NOMO-1 treated with DMSO at 0.1 percent for 48 hours (cell line): ENCODE data around the gene TRIM15.

ENCODE experiments used
- DNase-seq: peaks from one replicate; lab custom pipeline; 2025; ENCODE audit not compliant: unreplicated experiment; lab: John Stamatoyannopoulos, UW

TRIM15 gene

DNA sequence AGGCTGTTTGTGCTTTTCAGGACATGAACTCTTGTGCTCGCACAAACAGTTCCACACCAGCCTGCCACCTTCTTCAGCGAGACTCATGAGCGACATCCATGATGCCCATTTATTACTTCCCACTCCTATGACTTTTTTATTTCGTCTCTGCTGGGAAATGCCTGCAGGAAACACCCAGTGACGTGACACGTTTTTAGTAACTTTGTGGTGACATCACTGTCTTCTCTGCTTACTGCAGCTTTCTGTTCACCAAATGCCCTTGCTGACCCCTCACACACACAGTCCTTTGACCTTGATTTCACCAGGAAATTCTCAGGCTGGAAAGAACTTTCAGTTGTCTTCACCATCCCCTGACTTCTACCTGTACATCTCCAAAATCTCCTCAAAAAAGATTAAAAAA lies 18.5 kb upstream of the TRIM15 start:
- DNase-seq, result no peak

GRCh38 chr6:30145818-30146217 lies 17.5 kb upstream of the TRIM15 start:
- no peak for DNase-seq

- no peak for DNase-seq
Measured at GRCh38 chr6:30147096-30147495, 16.2 kb upstream of the TRIM15 start.

- no peak for DNase-seq
Measured at GRCh38 chr6:30149234-30149633, 14.1 kb upstream of the TRIM15 start.

- no peak for DNase-seq
Measured at GRCh38 chr6:30149858-30150550, 13.3 kb upstream of the TRIM15 start.

DNA sequence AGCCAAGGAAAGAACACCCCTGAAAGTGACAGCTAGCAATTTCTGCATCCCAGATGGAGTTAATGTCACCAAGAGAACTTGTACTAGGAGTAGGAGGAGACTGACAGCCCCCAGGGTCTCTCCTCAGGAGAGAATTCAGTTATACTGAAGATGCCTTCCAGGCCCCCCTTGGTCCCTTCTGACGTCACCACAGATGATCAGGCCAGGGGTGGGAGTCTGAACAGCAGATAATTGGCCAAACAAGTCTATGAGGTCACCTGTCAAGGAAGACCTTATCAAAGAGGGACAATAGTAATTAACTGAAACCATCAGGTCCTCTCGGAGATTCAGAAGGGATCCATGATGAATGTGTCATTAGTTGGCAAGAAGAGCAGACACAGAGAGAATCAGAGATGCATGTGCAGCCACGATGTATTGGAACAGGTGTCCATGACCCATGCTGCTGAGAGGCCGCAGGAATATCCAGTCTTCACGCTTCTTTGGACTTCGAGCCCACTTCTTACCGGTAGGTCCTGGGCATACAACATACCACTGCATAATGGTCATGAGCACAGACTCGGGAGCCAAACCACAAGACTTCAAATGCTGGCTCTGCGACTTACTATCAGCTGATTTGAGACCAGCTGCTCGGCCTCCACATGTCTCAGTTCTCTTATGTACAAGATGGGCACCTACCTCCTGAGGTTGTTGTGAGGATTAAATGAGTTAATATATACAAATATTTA lies 12.5 kb upstream of the TRIM15 start:
- no peak for DNase-seq

- no peak for DNase-seq
Measured at GRCh38 chr6:30151580-30151979, 11.8 kb upstream of the TRIM15 start.

GRCh38 chr6:30152016-30152673 lies 11.2 kb upstream of the TRIM15 start:
- no peak for DNase-seq

DNA sequence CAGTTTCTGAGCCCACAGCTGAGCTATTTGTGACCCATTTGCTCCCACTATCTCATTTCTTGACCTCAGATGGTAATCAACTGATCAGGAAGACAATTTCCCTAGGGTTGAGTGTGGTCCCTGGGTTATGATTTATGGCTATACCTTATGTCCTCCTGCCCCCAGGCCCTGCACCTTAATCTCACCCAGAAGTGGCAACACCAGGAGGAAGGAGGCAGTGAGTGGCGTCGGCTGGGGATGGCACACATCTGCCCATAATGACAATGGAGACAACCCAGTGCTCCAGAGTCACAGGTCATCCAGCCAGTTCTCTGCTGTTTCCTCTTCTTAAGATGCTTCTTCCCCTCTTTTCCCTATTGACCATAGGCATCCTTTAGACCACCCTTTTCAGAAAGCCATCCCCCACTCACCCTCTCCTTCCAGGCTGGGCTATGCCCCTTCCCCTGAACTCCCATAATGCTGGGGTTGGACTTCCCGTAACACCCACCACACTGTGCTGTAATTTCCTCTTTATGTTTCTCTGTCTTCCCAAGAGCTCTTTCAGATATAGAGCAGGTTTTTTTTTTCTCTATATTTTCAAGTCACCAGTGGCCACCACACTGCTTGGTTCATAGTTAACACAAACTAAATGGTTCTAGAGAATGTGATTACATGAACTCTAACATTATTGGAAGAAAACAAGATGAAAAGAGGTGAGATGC lies 10.3 kb upstream of the TRIM15 start:
- DNase-seq, result no peak

DNA sequence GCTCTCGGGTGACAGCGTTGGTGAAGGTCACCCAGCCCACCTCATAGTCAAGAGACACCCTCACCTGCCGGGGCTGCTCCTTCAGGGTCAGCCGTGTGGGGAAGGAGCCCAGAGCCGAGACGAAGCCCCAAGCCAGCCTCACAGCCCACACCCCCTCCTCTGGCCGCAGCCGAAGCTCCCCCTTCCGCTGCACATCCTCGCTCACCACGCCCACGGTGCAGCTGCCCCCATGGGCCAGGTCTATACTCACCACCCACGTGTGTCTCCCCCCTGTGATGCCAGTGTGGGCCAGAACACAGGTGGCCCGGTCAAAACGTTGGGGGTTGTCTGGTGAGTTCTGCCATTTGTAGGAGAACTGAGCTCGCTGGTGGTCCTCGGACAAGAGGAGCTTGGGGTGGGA lies 9.3 kb upstream of the TRIM15 start:
- DNase-seq, result no peak

DNA sequence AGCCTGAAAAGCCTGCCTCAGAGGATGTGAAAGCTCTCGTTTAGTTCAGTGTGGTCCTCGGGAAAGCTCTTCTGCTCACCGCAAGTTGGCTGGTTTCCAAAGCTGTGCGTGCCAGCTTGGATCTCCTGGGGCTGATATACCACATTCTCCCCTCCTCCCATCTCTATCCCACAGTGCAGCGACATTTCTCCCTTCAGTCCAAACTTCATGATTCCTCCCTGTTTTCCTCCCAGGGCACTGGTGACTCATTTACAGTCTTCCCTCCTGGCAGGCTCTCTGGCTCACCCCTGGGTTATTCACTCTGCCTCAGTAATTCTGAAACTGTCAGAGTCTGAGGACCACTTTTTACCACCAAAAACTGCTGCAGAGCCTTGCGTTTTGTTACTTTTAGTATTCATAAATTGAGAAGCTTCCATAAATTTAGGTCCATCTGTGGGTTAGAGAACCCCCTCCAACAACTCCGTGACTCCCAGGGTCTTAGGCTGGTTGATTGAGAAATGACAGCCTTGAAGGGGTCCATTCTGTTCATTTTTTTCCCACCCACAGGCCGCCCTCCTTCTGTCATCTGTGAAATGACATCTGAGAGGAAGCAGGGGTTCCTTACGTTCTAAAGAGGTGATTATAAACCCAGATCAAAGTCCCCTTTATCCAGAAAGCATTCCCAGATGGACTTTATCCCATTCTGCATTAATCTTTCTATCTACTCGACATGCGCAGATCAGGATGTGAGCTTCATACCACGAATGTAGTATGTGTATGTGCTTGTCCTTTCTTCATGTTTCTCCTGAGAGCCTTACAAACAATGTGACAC lies 8.4 kb upstream of the TRIM15 start:
- DNase-seq, result no peak

- DNase-seq, result no peak
Measured at GRCh38 chr6:30155520-30156261, 7.7 kb upstream of the TRIM15 start.

GRCh38 chr6:30156262-30156599 lies 7.1 kb upstream of the TRIM15 start:
- no peak for DNase-seq

DNA sequence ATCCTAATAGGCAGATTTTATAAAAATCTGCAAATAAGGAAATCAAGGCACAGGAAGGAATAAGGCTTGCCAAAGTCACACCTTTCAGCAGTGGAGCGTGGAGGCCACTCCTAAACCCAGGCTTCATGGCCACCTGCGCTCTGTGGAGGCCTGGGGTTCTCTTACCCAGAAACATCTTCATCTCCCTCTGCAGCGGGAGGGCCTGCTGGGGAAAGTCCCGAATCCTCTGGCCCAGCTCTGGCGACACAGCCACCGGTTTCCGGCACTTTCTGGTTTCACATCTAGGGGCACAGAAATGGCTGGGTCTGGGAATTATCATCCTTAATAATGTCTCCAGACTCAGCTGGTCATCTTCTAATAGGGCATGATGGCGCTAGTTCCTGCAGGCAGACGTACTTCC lies 6.6 kb upstream of the TRIM15 start:
- no peak for DNase-seq

DNA sequence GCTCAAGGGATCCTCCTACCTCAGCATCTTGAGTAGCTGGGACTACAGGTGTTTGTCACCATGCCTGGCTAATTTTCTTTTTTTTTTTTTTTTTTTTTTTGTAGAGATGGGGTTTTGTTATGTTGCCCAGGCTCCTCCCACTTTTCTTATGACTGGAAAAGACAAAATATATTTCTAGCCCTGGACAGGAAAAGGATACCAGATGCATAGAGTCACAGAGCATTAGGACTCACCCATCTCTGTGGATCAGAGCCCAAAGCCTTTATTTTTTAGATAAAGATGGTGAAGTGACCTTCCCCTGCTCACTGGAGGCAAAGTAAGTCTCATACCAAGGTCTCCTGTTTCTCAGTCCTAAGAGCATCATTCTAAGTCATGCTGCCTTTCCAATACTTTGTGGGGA lies 5.8 kb upstream of the TRIM15 start:
- no peak for DNase-seq

- no peak for DNase-seq
Measured at GRCh38 chr6:30157999-30158398, 5.3 kb upstream of the TRIM15 start.

DNA sequence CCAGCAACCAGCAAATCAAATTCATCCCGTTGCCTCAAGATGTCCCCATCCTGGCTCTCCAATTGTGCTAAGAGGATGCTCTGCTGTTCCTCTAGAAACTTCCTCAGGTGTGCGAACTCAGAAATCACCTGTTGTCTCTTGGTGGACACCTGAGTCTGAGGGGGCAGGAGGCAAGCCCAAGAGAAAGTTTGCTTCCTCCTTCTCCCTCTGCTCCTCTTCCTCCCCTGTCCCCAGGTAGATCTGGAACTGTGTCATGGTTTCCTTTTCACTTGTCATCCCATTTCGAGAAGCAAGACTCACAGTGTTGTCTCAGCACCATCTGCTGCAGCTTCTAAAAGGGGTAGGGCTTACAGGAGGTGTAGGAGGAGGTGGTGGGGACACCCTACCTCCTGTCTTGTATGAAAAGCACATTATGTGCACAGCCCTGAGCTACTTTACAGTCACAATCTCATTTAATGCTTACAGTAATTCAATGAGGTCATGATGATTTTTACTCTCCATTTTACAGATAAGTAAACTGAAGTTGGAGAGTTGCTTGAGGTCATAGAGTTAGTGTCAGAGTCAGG lies 4.8 kb upstream of the TRIM15 start:
- no peak for DNase-seq

GRCh38 chr6:30160008-30160784 lies 3.1 kb upstream of the TRIM15 start:
- no peak for DNase-seq
